ENCODE measurements around the gene UNG.

- no peak for TF ChIP-seq CTCF (IDR thresholded peaks at IDR 0.05)
- no peak for TF ChIP-seq EZH2 (IDR thresholded peaks at IDR 0.05; ENCODE audit: borderline replicate concordance, insufficient read depth, low read depth, low read length, poor library complexity, severe bottlenecking)
These were observed 42.9 kb upstream of the UNG start for GRCh38 chr12:109054520-109054919.
